Liver (tissue), 9 donors: ENCODE results near the gene TP53TG5. TPM values are rescaled to one million over a fixed set of nuclear protein-coding genes. Genes with fewer than 3 reads are reported as not detected.

ENCODE experiments used
- DNase-seq: peaks from one replicate; pipeline ENCODE4 v3.0.0-alpha.2; 2017; ENCODE audit warnings: low spot score
- H3K27ac ChIP-seq, 2 donors: one replicate each; pipeline ENCODE4 v1.7.0; 2013; ENCODE audit warnings: inconsistent platforms in 2 of 2, low read length in 2 of 2, control low read depth in 1 of 2, low read depth in 1 of 2, mild to moderate bottlenecking in 1 of 2
- H3K27me3 ChIP-seq, 4 donors: one replicate each; pipeline versions ENCODE4 v1.6.1 to v1.7.0; 2013; ENCODE audit warnings: low read length in 3 of 4, inconsistent platforms in 1 of 4, mild to moderate bottlenecking in 1 of 4, moderate library complexity in 1 of 4; ENCODE audit not compliant: control insufficient read depth in 4 of 4, insufficient read depth in 4 of 4
- H3K36me3 ChIP-seq, 4 donors: one replicate each; pipeline versions ENCODE4 v1.6.1 to v1.7.0; 2013; ENCODE audit warnings: low read length in 3 of 4, mild to moderate bottlenecking in 3 of 4, low read depth in 1 of 4, moderate library complexity in 1 of 4; ENCODE audit not compliant: control insufficient read depth in 4 of 4, insufficient read depth in 3 of 4
- H3K4me1 ChIP-seq, 4 donors: one replicate each; pipeline versions ENCODE4 v1.6.1 to v1.7.0; 2013; ENCODE audit warnings: low read length in 3 of 4, mild to moderate bottlenecking in 3 of 4, moderate library complexity in 1 of 4; ENCODE audit not compliant: control insufficient read depth in 4 of 4, insufficient read depth in 4 of 4
- H3K4me3 ChIP-seq, 3 donors: one replicate each; pipeline versions ENCODE4 v1.6.1 to v1.7.0; 2013; ENCODE audit warnings: low read length in 3 of 3, control low read depth in 1 of 3, low read depth in 1 of 3, mild to moderate bottlenecking in 1 of 3
- H3K9ac ChIP-seq, 2 donors: one replicate each; pipeline ENCODE4 v1.7.0; 2013; ENCODE audit warnings: low read length in 2 of 2, mild to moderate bottlenecking in 2 of 2, moderate library complexity in 2 of 2, control low read depth in 1 of 2, low read depth in 1 of 2
- H3K9me3 ChIP-seq, 4 donors: one replicate each; pipeline versions ENCODE4 v1.6.1 to v1.7.0; 2013; ENCODE audit warnings: low read length in 3 of 4; ENCODE audit not compliant: control insufficient read depth in 4 of 4
- ATF3 ChIP-seq: IDR thresholded peaks from 2 replicates; pipeline ENCODE4 v1.6.1; 2016; ENCODE audit warnings: antibody characterized with exemption
- CTCF ChIP-seq: fragments of 150-350 bp; IDR thresholded peaks from 2 replicates; pipeline ENCODE4 v1.5.1; 2017; ENCODE audit warnings: improper control_type of control experiment, low read depth, low read length; ENCODE audit not compliant: missing input control
- EGR1 ChIP-seq, 2 donors: IDR thresholded peaks; 2 replicates each; pipeline ENCODE4 v1.6.1; 2016 to 2018; ENCODE audit warnings: antibody characterized with exemption in 2 of 2, low read depth in 2 of 2
- FOXA1 ChIP-seq: IDR thresholded peaks from 2 replicates; pipeline ENCODE4 v1.6.1; 2016; ENCODE audit warnings: antibody characterized with exemption
- GABPA ChIP-seq, 2 donors: IDR thresholded peaks in 1 of 2; conservative IDR thresholded peaks in 1 of 2; 2 replicates each; pipeline ENCODE4 v1.6.1; 2016; ENCODE audit warnings: antibody characterized with exemption in 2 of 2, mild to moderate bottlenecking in 1 of 2, moderate library complexity in 1 of 2
- HNF4A ChIP-seq, 2 donors: conservative IDR thresholded peaks; 2 replicates each; pipeline ENCODE4 v1.6.1; 2016; ENCODE audit warnings: antibody characterized with exemption in 2 of 2, mild to moderate bottlenecking in 2 of 2
- HNF4G ChIP-seq: IDR thresholded peaks from 2 replicates; pipeline ENCODE4 v1.6.1; 2016; ENCODE audit warnings: antibody characterized with exemption
- JUND ChIP-seq, 2 donors: IDR thresholded peaks; 2 replicates each; pipeline ENCODE4 v1.6.1; 2016; ENCODE audit warnings: antibody characterized with exemption in 2 of 2
- RAD21 ChIP-seq, 2 donors: IDR thresholded peaks; 2 replicates each; pipeline ENCODE4 v1.6.1; 2016; ENCODE audit warnings: antibody characterized with exemption in 2 of 2, mild to moderate bottlenecking in 2 of 2
- REST ChIP-seq: IDR thresholded peaks from 2 replicates; pipeline ENCODE4 v1.6.1; 2016; ENCODE audit warnings: antibody characterized with exemption, mild to moderate bottlenecking
- RXRA ChIP-seq, 2 donors: IDR thresholded peaks; 2 replicates each; pipeline ENCODE4 v1.6.1; 2017 to 2018; ENCODE audit warnings: antibody characterized with exemption in 2 of 2, mild to moderate bottlenecking in 1 of 2
- SP1 ChIP-seq: IDR thresholded peaks from 2 replicates; pipeline ENCODE4 v1.6.1; 2018; ENCODE audit warnings: antibody characterized with exemption, mild to moderate bottlenecking
- TAF1 ChIP-seq: conservative IDR thresholded peaks from 2 replicates; pipeline ENCODE4 v1.6.1; 2016; ENCODE audit warnings: antibody characterized with exemption, mild to moderate bottlenecking
- YY1 ChIP-seq: IDR thresholded peaks from 2 replicates; pipeline ENCODE4 v1.6.1; 2016; ENCODE audit warnings: antibody characterized with exemption, mild to moderate bottlenecking
- WGBS: extraction: QIAGEN DNeasy Blood & Tissue Kit; methylation state at CpG from one replicate; pipeline ENCODE4 v1.1.7; 2013; 5-methylcytosine and 5-hydroxymethylcytosine counted together
- polyA plus RNA-seq, 2 donors: library from polyadenylated mRNA; stranded (reverse) in 1 of 2; unstranded in 1 of 2; fragments of 200-250 nt in 1 of 2; fragments of >200 nt in 1 of 2; fragmentation: Nextera tagmentation in 1 of 2; extraction: Ambion mirVana in 1 of 2; gene quantifications; one replicate each; pipeline versions ENCODE4 v1.2.1 to v1.2.3, GENCODE V29; 2013 to 2015
- total RNA-seq, 2 donors: library from RNA; depleted of rRNA; stranded (reverse); fragments of >200 nt; gene quantifications; one replicate each; pipeline ENCODE4 v1.2.3, GENCODE V29; 2014
- donor health status: healthy.
- donor health status: healthy.
- donor health status: healthy.
- donor health status: healthy.
- donor health status: healthy.

The TP53TG5 gene
- total and polyA plus RNA-seq, 4 donors, result not detected

GRCh38 chr20:45370571-45371160, 7.5 kb downstream of the TP53TG5 start:
- no peaks in the 10 kb centered on the region for H3K9me3 ChIP-seq
- H3K9ac ChIP-seq, result no peak overlapping the region
- peak; percentile 29 to 44 for TF ChIP-seq HNF4A (conservative IDR thresholded peaks at IDR 0.05)
- TF ChIP-seq REST, result no peak
- H3K4me1 ChIP-seq, result peaks cover 4 to 16% (median 9%) of the 10 kb centered on the region in 4 donors
- H3K4me3 ChIP-seq, result no peak overlapping the region
- no peaks in the 10 kb centered on the region for H3K27me3 ChIP-seq
- peaks cover 0 to 22% (median 19%) of the 10 kb centered on the region in 4 donors for H3K36me3 ChIP-seq
- H3K27ac ChIP-seq, result no peak overlapping the region
- DNase-seq, result no peak
- WGBS, result 90% methylated on average over 3 of the region's 3 CpGs

- no peaks in the 10 kb centered on the region for H3K27me3 ChIP-seq
- WGBS, result 67% methylated on average over 6 of the region's 6 CpGs
- H3K4me1 ChIP-seq, result peaks cover 4 to 27% (median 14%) of the 10 kb centered on the region in 4 donors
- no peak overlapping the region for H3K4me3 ChIP-seq
- peaks cover 0 to 24% (median 22%) of the 10 kb centered on the region in 4 donors for H3K36me3 ChIP-seq
- TF ChIP-seq RAD21 (IDR thresholded peaks at IDR 0.05), result no peak
- no peak for TF ChIP-seq YY1
- TF ChIP-seq JUND (IDR thresholded peaks at IDR 0.05), result no peak
- no peak for TF ChIP-seq TAF1
- TF ChIP-seq ATF3, result no peak
- no peak for TF ChIP-seq CTCF
- no peak for TF ChIP-seq EGR1 (IDR thresholded peaks at IDR 0.05; ENCODE audit: low read depth in 2 of 2)
- H3K9me3 ChIP-seq, result no peaks in the 10 kb centered on the region
- H3K9ac ChIP-seq, result no peak overlapping the region
- H3K27ac ChIP-seq, result peak overlapping the region in 1 of 2 donors; percentile 5
- DNase-seq, result no peak
Measured at GRCh38 chr20:45368221-45368980, 9.7 kb downstream of the TP53TG5 start.

- H3K9ac ChIP-seq, result no peak overlapping the region
- no peaks in the 10 kb centered on the region for H3K9me3 ChIP-seq
- no peak overlapping the region for H3K27ac ChIP-seq
- H3K27me3 ChIP-seq, result no peaks in the 10 kb centered on the region
- no peak for DNase-seq
- H3K4me1 ChIP-seq, result peaks cover 0 to 22% (median 12%) of the 10 kb centered on the region in 4 donors
- H3K4me3 ChIP-seq, result no peak overlapping the region
- peaks cover 0 to 24% (median 22%) of the 10 kb centered on the region in 4 donors for H3K36me3 ChIP-seq
- no peak for TF ChIP-seq HNF4G
- no peak for TF ChIP-seq GABPA (IDR thresholded peaks at IDR 0.05 in 1 of 2, conservative IDR thresholded peaks at IDR 0.05 in 1 of 2)
- TF ChIP-seq RXRA (IDR thresholded peaks at IDR 0.05), result no peak
- no peak for TF ChIP-seq TAF1
- TF ChIP-seq CTCF, result no peak
- no peak for TF ChIP-seq FOXA1
- TF ChIP-seq EGR1 (IDR thresholded peaks at IDR 0.05; ENCODE audit: low read depth in 2 of 2), result no peak
- TF ChIP-seq YY1, result no peak
- no peak for TF ChIP-seq SP1
- TF ChIP-seq REST, result no peak
Measured at GRCh38 chr20:45367126-45367525, 11.0 kb downstream of the TP53TG5 start.
